ENCODE data around the gene MCM5. TPM values are rescaled to one million over a fixed set of nuclear protein-coding genes. Genes with fewer than 3 reads are reported as not detected.

The MCM5 gene
- total RNA-seq, 2 experiments from 2014 or later, result 21.6 to 22.6 TPM

DNA sequence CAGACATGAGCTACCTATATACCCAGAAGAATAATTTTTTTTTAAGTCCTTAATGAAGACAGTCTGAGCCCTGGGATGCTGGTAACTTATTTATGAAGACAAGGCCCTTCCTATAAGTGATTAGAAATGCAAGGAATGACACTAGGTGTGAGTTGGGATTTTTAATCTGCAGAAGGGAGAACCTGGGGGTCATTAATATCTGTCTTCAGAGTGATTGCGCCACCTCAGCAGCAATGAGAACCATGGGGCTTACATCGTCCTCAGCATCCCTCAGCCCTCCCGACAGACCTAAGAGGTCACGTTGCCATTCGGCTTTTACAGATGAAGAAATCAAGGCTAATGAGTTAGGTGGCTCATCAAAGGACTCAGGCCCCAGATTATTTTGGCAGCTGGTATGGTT, 55.6 kb downstream of the MCM5 start:
- DNase-seq, result no peak

GRCh38 chr22:35456757-35457156, 56.8 kb downstream of the MCM5 start:
- H3K9me3 ChIP-seq (ENCODE audit: control insufficient read depth in 1 of 2, insufficient read depth in 1 of 2, low read length in 2 of 2), result no peaks in the 10 kb centered on the region
- no peaks in the 10 kb centered on the region for H3K4me1 ChIP-seq (ENCODE audit: insufficient read depth, low read length)
- Mint-ChIP-seq H3K4me1 (ENCODE audit: low read depth) (no peaks in the 10 kb centered on the region), H3K27me3 (no peaks in the 10 kb centered on the region), H3K9me3 (no peaks in the 10 kb centered on the region), H3K4me3 (no peak overlapping the region), H3K36me3 (ENCODE audit: low read depth) (no peaks in the 10 kb centered on the region), H3K27ac (no peak overlapping the region)
- intact Hi-C loops (cut with DNase I, micrococcal nuclease), result no loop called here
- TF ChIP-seq, protein P1, sequence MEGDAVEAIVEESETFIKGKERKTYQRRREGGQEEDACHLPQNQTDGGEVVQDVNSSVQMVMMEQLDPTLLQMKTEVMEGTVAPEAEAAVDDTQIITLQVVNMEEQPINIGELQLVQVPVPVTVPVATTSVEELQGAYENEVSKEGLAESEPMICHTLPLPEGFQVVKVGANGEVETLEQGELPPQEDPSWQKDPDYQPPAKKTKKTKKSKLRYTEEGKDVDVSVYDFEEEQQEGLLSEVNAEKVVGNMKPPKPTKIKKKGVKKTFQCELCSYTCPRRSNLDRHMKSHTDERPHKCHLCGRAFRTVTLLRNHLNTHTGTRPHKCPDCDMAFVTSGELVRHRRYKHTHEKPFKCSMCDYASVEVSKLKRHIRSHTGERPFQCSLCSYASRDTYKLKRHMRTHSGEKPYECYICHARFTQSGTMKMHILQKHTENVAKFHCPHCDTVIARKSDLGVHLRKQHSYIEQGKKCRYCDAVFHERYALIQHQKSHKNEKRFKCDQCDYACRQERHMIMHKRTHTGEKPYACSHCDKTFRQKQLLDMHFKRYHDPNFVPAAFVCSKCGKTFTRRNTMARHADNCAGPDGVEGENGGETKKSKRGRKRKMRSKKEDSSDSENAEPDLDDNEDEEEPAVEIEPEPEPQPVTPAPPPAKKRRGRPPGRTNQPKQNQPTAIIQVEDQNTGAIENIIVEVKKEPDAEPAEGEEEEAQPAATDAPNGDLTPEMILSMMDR (IDR thresholded peaks at IDR 0.05), result no peak
- H3K27me3 ChIP-seq (ENCODE audit: control insufficient read depth in 1 of 2, insufficient read depth in 2 of 2, low read length in 2 of 2), result no peaks in the 10 kb centered on the region
- H3K27ac ChIP-seq (ENCODE audit: low read depth in 1 of 2, low read length in 2 of 2), result no peak overlapping the region
- POLR2A ChIA-PET, result no interaction called here
- no peak overlapping the region for H3K4me3 ChIP-seq (ENCODE audit: low read length)
- no peak for ATAC-seq (ENCODE audit: poor library complexity)
- H3K36me3 ChIP-seq (ENCODE audit: insufficient read depth, low read length), result no peaks in the 10 kb centered on the region
- CTCF ChIA-PET, result no interaction called here
- no peak for DNase-seq

More for the DNA sequence above, 55.6 kb downstream of the MCM5 start:
- no peaks in the 10 kb centered on the region for H3K9me3 Mint-ChIP-seq
- no peak overlapping the region for H3K27ac Mint-ChIP-seq
- no peaks in the 10 kb centered on the region for H3K9me3 ChIP-seq (ENCODE audit: control insufficient read depth in 1 of 2, insufficient read depth in 1 of 2, low read length in 2 of 2)
- H3K36me3 Mint-ChIP-seq (ENCODE audit: low read depth), result no peaks in the 10 kb centered on the region
- intact Hi-C loops (cut with DNase I, micrococcal nuclease), result no loop called here
- no peaks in the 10 kb centered on the region for H3K4me1 ChIP-seq (ENCODE audit: insufficient read depth, low read length)
- no peaks in the 10 kb centered on the region for H3K36me3 ChIP-seq (ENCODE audit: insufficient read depth, low read length)
- H3K27me3 ChIP-seq (ENCODE audit: control insufficient read depth in 1 of 2, insufficient read depth in 2 of 2, low read length in 2 of 2), result no peaks in the 10 kb centered on the region
- POLR2A ChIA-PET, result no interaction called here
- H3K4me3 ChIP-seq (ENCODE audit: low read length), result no peak overlapping the region
- CTCF ChIA-PET, result no interaction called here
- H3K27ac ChIP-seq (ENCODE audit: low read depth in 1 of 2, low read length in 2 of 2), result no peak overlapping the region
- no peak overlapping the region for H3K4me3 Mint-ChIP-seq
- TF ChIP-seq, protein P1 (IDR thresholded peaks at IDR 0.05), result no peak
- H3K4me1 Mint-ChIP-seq (ENCODE audit: low read depth), result no peaks in the 10 kb centered on the region
- ATAC-seq (ENCODE audit: poor library complexity), result no peak
- no peaks in the 10 kb centered on the region for H3K27me3 Mint-ChIP-seq

DNA sequence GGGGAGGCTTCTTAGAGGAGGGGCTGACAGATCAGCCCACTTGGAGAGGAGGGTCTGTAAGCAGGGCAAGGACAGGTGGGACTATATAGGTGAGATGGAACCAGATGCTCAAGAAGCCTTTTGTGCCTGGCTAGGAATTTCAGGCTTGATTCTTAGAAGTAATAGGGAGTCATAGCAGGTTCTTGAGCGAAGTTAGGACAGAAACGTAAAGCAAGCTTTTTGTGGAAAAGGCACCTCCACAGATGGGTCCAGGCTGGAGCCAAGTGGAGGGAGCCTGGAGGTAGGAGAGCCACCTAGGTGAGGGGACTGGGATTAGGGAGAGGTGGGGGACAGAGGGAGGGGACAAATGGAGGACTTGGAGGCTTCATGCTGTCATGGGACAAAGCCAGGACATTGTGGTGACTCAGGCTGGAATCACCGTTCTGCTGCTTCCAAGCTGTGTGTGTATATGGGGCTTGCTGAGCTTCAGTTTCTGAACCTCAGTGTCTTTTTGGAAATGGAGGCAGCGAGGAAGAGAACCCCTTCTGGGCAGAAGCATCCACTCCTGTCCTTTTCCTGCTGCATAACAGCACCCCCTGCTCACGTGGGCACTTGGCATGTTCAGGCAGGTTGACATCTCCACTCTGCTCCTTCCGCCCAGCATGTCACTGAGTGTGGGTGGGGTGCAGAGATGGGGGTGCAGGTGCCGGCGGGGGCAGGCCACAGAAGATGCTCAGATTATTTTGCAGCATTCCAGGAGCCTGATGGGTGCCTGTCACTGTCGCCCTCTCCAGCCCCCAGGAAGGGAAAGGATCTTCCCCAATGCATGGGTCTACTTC, 58.0 kb downstream of the MCM5 start:
- H3K36me3 Mint-ChIP-seq (ENCODE audit: low read depth), result no peaks in the 10 kb centered on the region
- Histone ChIP-seq H3K4me1 (ENCODE audit: insufficient read depth, low read length) (no peaks in the 10 kb centered on the region), H3K9me3 (ENCODE audit: control insufficient read depth in 1 of 2, insufficient read depth in 1 of 2, low read length in 2 of 2) (no peaks in the 10 kb centered on the region), H3K36me3 (ENCODE audit: insufficient read depth, low read length) (no peaks in the 10 kb centered on the region), H3K27me3 (ENCODE audit: control insufficient read depth in 1 of 2, insufficient read depth in 2 of 2, low read length in 2 of 2) (no peaks in the 10 kb centered on the region), H3K27ac (ENCODE audit: low read depth in 1 of 2, low read length in 2 of 2) (no peak overlapping the region), H3K4me3 (ENCODE audit: low read length) (no peak overlapping the region)
- H3K9me3 Mint-ChIP-seq, result no peaks in the 10 kb centered on the region
- no peaks in the 10 kb centered on the region for H3K27me3 Mint-ChIP-seq
- ChIA-PET POLR2A (no interaction called here), CTCF (no interaction called here)
- no peak overlapping the region for H3K27ac Mint-ChIP-seq
- H3K4me3 Mint-ChIP-seq, result no peak overlapping the region
- intact Hi-C loops (cut with DNase I, micrococcal nuclease), result no loop called here
- DNase-seq (no peak), ATAC-seq (ENCODE audit: poor library complexity) (no peak)
- TF ChIP-seq, protein P1 (IDR thresholded peaks at IDR 0.05), result no peak
- H3K4me1 Mint-ChIP-seq (ENCODE audit: low read depth), result no peaks in the 10 kb centered on the region

Measured in CD4-positive, alpha-beta T cell (primary cell).